Neural progenitor cell (in vitro differentiated cells): ENCODE measurements around the gene CAMK2D. TPM values are rescaled to one million over a fixed set of nuclear protein-coding genes. Genes with fewer than 3 reads are reported as not detected.
"Not testable (repeated sequence)": the region's sequence is repeated elsewhere in the genome, so short reads cannot be mapped to it uniquely, and the experiment has no call there.

Experiments used
- DNase-seq: peaks from one replicate; pipeline ENCODE4 v3.0.0-alpha.2; 2016; ENCODE audit warnings: low spot score
- H2AFZ ChIP-seq: fragments of 200-600 bp; sonication (generic); replicated peaks from 2 replicates; pipeline ENCODE4 v1.6.1; 2016; ENCODE audit warnings: antibody characterized with exemption
- H3F3A ChIP-seq: fragments of 200-600 bp; sonication (generic); 2 replicates; pipeline ENCODE4 v1.6.1; 2016; ENCODE audit warnings: antibody characterized with exemption, low read depth
- H3K27ac ChIP-seq: fragments of 200-600 bp; sonication (generic); 2 replicates; pipeline ENCODE4 v1.5.1; 2016; ENCODE audit warnings: mild to moderate bottlenecking
- H3K27me3 ChIP-seq: fragments of 200-600 bp; sonication (generic); 2 replicates; pipeline ENCODE4 v1.6.1; 2016; ENCODE audit warnings: mild to moderate bottlenecking, moderate library complexity
- H3K36me3 ChIP-seq: fragments of 200-600 bp; sonication (generic); 2 replicates; pipeline ENCODE4 v1.5.1; 2016
- H3K4me1 ChIP-seq: fragments of 200-600 bp; sonication (generic); 2 replicates; pipeline ENCODE4 v1.6.1; 2016; ENCODE audit warnings: mixed run types
- H3K4me2 ChIP-seq: fragments of 200-600 bp; sonication (generic); 2 replicates; pipeline ENCODE4 v1.6.1; 2016
- H3K4me3 ChIP-seq: fragments of 200-600 bp; sonication (generic); 2 replicates; pipeline ENCODE4 v1.5.1; 2016
- H3K79me2 ChIP-seq: fragments of 200-600 bp; sonication (generic); 2 replicates; pipeline ENCODE4 v1.6.1; 2016; ENCODE audit warnings: low read depth
- H3K9ac ChIP-seq: fragments of 200-600 bp; sonication (generic); 2 replicates; pipeline ENCODE4 v1.6.1; 2016
- H3K9me3 ChIP-seq: fragments of 200-600 bp; sonication (generic); 2 replicates; pipeline ENCODE4 v1.5.1; 2016; ENCODE audit warnings: low read depth
- H4K20me1 ChIP-seq: fragments of 200-600 bp; sonication (generic); 2 replicates; pipeline ENCODE4 v1.6.1; 2016; ENCODE audit warnings: low read depth
- H3K27ac Mint-ChIP-seq: 3 replicates; pipeline ENCODE4 v1.8.0; 2021; ENCODE audit warnings: mixed read lengths
- H3K27me3 Mint-ChIP-seq: 2 replicates; pipeline ENCODE4 v1.8.0; 2022; ENCODE audit warnings: low read depth, mild to moderate bottlenecking, inconsistent platforms, moderate library complexity, mixed read lengths; ENCODE audit not compliant: insufficient read depth
- H3K36me3 Mint-ChIP-seq: 3 replicates; pipeline ENCODE4 v1.8.0; 2021; ENCODE audit warnings: mixed read lengths
- H3K4me1 Mint-ChIP-seq: 3 replicates; pipeline ENCODE4 v1.8.0; 2021; ENCODE audit warnings: mixed read lengths
- H3K4me3 Mint-ChIP-seq: 3 replicates; pipeline ENCODE4 v1.8.0; 2021; ENCODE audit warnings: mild to moderate bottlenecking, moderate library complexity, mixed read lengths
- H3K9me3 Mint-ChIP-seq: 3 replicates; pipeline ENCODE4 v1.8.0; 2020; ENCODE audit warnings: mixed read lengths
- CTCF ChIP-seq: fragments of 200-600 bp; sonication (generic); IDR thresholded peaks from 2 replicates; pipeline ENCODE4 v1.5.1; 2017; ENCODE audit warnings: antibody characterized with exemption, mild to moderate bottlenecking
- EZH2 ChIP-seq: fragments of 200-600 bp; sonication (generic); IDR thresholded peaks from 2 replicates; pipeline ENCODE4 v1.6.1; 2017; ENCODE audit warnings: antibody characterized with exemption, mild to moderate bottlenecking, moderate library complexity
- EZH2phosphoT487 ChIP-seq: fragments of 200-600 bp; sonication (generic); IDR thresholded peaks from 2 replicates; pipeline ENCODE4 v1.6.1; 2017; ENCODE audit warnings: antibody characterized with exemption
- total RNA-seq: library from RNA; depleted of rRNA; stranded (reverse); fragments of >200 nt; gene quantifications from 2 replicates; pipeline ENCODE4 v1.2.3, GENCODE V29; 2015; ENCODE audit warnings: low replicate concordance

CAMK2D gene
- total RNA-seq, 1 donor from 2014 or later, result 33.2 TPM

DNA sequence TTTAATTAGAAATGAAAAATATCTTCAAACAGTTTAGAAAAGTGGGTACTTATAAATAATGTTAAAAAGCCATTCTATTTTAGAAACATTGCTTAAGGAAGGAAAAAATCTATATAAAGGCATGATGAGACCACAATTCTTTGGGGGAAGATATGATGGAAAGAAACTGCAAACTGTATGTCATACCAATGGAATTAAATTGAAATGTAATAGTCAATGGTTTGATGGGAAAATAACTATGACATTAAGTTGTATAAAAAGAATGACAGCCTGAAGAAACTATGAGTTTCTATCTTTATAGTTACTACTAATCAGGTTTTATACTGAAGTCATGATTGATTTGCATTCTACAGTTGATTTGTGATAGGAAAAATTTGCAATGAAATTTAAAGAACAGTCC lies 40.3 kb upstream of the CAMK2D start:
- H3K4me3 ChIP-seq, result no peak overlapping the region
- no peak for TF ChIP-seq CTCF
- TF ChIP-seq EZH2, result no peak
- TF ChIP-seq EZH2phosphoT487, result no peak
- H4K20me1 ChIP-seq, result no peaks in the 10 kb centered on the region
- DNase-seq, result no peak
- Mint-ChIP-seq H3K9me3 (peaks cover 3% of the 10 kb centered on the region), H3K36me3 (no peaks in the 10 kb centered on the region), H3K4me3 (no peak overlapping the region), H3K27ac (no peak overlapping the region), H3K27me3 (no peaks in the 10 kb centered on the region), H3K4me1 (no peaks in the 10 kb centered on the region)
- no peak overlapping the region for H3K27ac ChIP-seq
- H3K36me3 ChIP-seq, result no peaks in the 10 kb centered on the region
- no peak overlapping the region for H2AFZ ChIP-seq
- no peaks in the 10 kb centered on the region for H3K4me1 ChIP-seq
- H3K27me3 ChIP-seq, result no peaks in the 10 kb centered on the region
- peaks cover 3% of the 10 kb centered on the region for H3K9me3 ChIP-seq
- H3K4me2 ChIP-seq, result no peak overlapping the region
- H3K9ac ChIP-seq, result no peak overlapping the region
- no peaks in the 10 kb centered on the region for H3F3A ChIP-seq
- no peaks in the 10 kb centered on the region for H3K79me2 ChIP-seq

- H3K27ac ChIP-seq, DNase-seq, H3F3A ChIP-seq, H3K27me3 ChIP-seq, H2AFZ ChIP-seq, H3K36me3 ChIP-seq, H3K4me3 Mint-ChIP-seq, H3K9ac ChIP-seq, H3K27ac Mint-ChIP-seq, H3K36me3 Mint-ChIP-seq, H3K9me3 ChIP-seq, H3K79me2 ChIP-seq, H3K4me1 Mint-ChIP-seq, H4K20me1 ChIP-seq, H3K4me2 ChIP-seq, H3K27me3 Mint-ChIP-seq, H3K4me1 ChIP-seq, H3K4me3 ChIP-seq: not testable (repeated sequence)
- H3K9me3 Mint-ChIP-seq, result peaks cover 14% of the 10 kb centered on the region
Measured at GRCh38 chr4:113796381-113796780, 34.8 kb upstream of the CAMK2D start.

GRCh38 chr4:113790478-113790877 lies 28.9 kb upstream of the CAMK2D start:
- Histone ChIP-seq H4K20me1 (no peaks in the 10 kb centered on the region), H3K9ac (no peak overlapping the region), H3K4me1 (no peaks in the 10 kb centered on the region), H3F3A (no peaks in the 10 kb centered on the region), H2AFZ (no peak overlapping the region), H3K4me2 (no peak overlapping the region), H3K27ac (no peak overlapping the region), H3K27me3 (no peaks in the 10 kb centered on the region), H3K4me3 (no peak overlapping the region), H3K79me2 (no peaks in the 10 kb centered on the region), H3K9me3 (peaks cover 3% of the 10 kb centered on the region), H3K36me3 (peaks cover 5% of the 10 kb centered on the region)
- H3K9me3 Mint-ChIP-seq, result peaks cover 11% of the 10 kb centered on the region
- TF ChIP-seq CTCF, result no peak
- TF ChIP-seq EZH2, result no peak
- no peak for TF ChIP-seq EZH2phosphoT487
- no peaks in the 10 kb centered on the region for H3K4me1 Mint-ChIP-seq
- no peak for DNase-seq
- no peaks in the 10 kb centered on the region for H3K36me3 Mint-ChIP-seq
- no peak overlapping the region for H3K4me3 Mint-ChIP-seq
- H3K27ac Mint-ChIP-seq, result no peak overlapping the region
- H3K27me3 Mint-ChIP-seq, result no peaks in the 10 kb centered on the region

DNA sequence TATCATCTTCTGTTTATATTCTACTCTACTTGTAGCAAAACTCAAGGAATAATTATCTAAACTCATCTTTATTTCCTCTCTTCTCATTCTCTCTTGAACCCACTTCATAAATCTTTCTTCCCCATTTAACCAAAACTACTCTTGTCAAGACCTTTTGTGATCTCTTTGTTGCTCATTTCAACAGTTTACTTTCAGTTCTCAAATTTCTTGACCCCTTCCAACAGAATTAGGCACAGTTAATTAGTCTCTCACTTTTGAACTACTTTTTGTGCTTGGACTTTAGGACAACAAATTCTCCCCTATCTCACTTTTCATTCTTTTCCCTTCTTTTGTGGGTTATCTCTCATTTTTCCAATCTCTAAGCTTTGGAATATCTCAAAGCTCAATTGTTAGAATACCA lies 27.4 kb upstream of the CAMK2D start:
- no peak overlapping the region for H2AFZ ChIP-seq
- H3K9me3 ChIP-seq, result peaks cover under 1% of the 10 kb centered on the region
- Mint-ChIP-seq H3K27ac (no peak overlapping the region), H3K4me3 (no peak overlapping the region), H3K36me3 (no peaks in the 10 kb centered on the region), H3K27me3 (no peaks in the 10 kb centered on the region), H3K9me3 (peaks cover 3% of the 10 kb centered on the region), H3K4me1 (no peaks in the 10 kb centered on the region)
- no peaks in the 10 kb centered on the region for H3K4me1 ChIP-seq
- no peaks in the 10 kb centered on the region for H4K20me1 ChIP-seq
- no peak overlapping the region for H3K27ac ChIP-seq
- no peak overlapping the region for H3K9ac ChIP-seq
- no peaks in the 10 kb centered on the region for H3F3A ChIP-seq
- no peak overlapping the region for H3K4me3 ChIP-seq
- H3K27me3 ChIP-seq, result no peaks in the 10 kb centered on the region
- no peaks in the 10 kb centered on the region for H3K79me2 ChIP-seq
- no peak overlapping the region for H3K4me2 ChIP-seq
- no peak for TF ChIP-seq EZH2phosphoT487
- TF ChIP-seq CTCF, result no peak
- no peak for TF ChIP-seq EZH2
- DNase-seq, result no peak
- H3K36me3 ChIP-seq, result peaks cover 5% of the 10 kb centered on the region
